Stimulated activated CD4-positive, alpha-beta T cell treated with anti-CD3 and anti-CD28 coated beads, Interleukin-15, amount 100 ng/mL, for 48 hours (primary cell): Measurements from ENCODE around the gene HNF1A.

Source experiments
- DNase-seq, 2 donors: peaks; one replicate each; pipeline ENCODE4 v3.0.0-alpha.2; 2020; ENCODE audit warnings: low read depth in 2 of 2

Gene HNF1A

DNA sequence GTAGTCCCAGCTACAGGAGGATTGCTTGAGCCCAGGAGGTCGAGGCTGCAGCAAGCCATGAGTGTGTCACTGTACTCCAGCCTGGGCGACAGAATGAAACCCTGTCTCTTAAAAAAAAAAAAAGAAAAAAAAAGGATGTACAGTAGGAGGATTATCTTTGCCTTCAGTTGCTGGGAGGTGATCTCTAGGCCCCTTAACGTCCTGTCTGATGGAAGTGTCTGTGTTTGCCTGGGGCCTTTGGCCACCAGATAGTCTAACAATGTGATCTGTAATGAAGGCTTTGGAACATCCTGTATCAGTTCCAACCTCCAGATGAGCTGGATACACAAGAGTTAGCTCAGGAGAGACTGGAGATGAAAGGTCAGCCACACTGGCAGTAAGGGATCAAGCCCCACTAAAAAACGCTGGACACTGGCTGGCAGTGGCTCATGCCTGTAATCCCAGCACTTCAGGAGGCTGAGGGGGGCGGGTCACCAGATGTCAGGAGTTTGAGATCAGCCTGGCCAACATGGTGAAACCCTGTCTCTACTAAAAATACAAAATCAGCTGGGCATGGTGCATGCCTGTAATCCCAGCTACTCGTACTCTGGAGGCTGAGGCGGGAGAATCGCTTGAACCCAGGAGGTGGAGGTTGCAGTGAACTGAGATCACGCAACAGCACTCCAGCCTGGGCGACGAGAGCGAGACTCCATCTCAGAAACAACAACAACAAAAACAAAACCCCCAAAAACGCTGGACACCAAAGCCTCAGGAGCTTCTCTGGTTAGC, 19.0 kb upstream of the HNF1A start:
- no peak for DNase-seq

DNA sequence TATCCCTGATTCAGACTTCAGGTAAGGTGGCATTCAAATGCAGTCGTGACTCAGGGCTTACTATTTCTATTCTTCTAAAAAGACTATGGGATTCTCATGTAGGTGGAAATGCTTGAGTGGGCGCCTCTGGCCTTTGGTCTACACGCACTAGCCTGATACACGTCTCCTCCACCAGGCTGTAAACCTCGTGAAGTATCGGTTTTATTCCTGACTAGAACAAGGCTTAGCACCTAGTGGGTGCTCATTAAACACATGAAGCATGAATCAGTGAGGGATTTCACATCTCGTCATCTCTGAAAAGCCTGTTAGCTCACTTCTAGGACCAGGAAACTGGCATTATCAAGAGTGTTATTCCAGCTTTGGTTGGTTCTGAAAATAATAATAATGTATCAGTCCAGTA, 17.7 kb upstream of the HNF1A start:
- DNase-seq, result peak; percentile 24 to 30

DNA sequence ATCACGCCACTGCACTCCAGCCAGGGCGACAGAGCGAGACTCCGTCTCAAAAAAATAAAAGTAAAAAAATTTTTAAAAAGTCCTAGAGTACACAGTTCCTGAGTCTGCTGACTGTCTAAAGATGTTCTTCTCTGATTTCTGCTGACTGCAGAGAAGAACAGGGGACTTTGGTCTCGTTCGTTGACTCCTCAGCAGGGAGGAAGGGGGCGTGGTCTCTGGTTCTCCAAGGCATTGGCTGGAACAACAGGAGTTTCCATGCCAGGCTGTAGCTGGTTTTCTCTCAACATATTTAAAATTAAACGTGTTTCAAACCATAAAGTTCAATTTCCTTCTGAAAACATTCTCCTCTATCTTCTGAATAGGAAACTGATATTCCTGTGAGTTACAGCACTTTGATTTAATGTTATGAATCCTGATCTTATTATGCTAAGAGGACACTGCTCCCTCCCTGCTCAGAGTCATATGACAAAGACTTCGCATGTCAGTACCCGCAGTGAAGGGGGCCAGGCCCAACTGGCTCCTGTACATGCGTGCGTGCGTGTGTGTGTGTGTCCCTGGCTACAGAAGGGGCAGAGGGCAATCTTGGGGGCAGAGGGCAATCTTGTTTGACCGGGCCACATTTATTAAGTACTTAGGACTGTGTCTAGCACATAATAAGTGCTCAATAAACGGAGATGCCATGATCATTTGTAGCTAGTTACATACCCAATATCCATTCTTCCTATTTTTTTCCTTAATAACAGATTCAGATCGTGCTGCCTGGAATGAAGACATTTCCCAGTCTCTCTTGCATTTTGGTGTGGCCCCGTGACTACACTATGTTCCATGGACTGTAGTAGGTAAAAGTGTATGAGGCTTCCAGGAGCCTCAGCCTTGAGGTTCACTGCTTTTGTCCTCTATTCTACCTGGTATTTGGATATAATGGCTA, 16.5 kb upstream of the HNF1A start:
- DNase-seq, result no peak

DNA sequence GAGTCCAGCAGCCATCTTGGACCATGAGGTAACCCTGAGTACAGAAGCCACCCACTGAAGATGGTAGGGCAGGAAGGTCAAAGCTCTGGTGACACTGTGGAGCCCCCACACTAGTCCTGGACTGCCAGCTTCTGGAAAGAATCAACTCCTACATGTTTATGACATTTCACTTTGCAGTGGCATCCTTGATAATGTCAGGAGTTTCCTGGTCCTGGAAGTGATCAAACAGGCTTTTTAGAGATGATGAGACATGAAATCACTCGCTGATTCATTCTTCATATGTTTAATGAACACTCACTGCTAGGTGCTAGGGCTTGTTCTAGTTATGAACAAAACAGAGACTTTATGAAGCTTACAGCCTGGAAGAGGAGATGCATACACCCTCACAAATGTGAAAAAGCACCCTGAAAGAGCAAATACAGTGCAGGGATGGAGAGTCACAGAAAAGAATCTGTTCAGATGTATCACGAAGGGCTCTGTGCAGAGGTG, 15.8 kb upstream of the HNF1A start:
- no peak for DNase-seq

DNA sequence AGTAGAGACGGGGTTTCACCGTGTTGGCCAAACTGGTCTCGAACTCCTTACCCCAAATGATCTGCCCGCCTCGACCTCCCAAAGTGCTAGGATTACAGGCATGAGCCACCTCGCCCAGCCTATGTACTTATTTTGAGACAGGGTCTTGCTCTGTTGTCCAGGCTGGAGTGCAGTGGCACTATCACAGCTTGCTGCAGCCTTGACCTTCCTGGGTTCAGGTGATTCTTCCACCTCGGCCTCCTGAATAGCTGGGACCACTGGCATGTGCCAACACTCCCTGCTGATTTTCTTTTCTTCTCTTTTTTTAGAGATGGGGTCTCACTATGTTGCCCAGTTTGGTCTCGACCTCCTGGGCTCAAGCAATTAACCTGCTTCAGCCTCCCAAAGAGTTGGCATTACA, 14.0 kb upstream of the HNF1A start:
- DNase-seq, result no peak

DNA sequence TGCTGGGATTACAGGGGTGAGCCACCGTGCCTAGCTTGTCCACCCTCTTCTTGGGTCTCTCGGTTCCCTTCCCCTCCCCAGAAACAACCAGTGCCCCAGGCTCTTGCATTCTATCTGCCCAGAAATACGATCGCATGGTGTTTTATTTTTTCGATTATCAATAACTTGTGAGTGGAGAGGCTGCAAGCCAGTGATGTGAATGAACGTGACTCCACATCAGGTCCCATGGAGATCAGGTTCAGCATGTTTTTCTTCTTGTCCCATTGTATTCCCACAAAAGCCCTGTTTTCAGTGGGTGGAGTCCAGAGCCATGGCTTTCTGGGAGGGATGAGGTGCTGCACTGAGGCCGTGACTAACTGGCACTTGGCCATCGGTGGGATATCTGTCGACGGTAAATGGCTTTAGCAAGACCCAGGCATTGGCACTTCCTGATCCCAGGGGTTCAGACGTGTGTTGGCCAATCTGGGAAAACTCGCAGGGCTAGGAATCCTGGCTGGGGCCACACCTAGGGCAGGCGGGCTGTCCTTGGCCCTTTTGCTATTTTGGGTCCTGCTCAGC, 12.7 kb upstream of the HNF1A start:
- DNase-seq, result no peak

DNA sequence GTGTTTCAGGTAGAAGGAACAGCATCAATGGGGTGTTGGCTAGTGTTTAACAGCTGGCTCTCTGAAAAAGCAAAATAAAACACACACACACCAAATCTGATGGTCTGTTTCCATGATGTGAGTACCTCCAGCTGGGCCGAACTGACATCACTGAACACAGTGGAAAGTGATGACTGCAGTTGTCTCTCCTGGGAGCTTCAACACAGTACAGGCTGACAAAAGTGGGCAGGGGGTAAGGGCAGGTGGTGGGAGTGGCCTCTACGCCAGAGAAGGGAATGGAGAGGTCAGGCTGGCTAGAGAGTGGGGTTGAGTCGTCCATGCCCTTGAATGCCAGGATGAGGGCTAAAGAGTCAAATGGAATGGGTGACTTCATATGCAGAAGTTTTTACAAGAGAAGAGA, 8.0 kb upstream of the HNF1A start:
- no peak for DNase-seq

DNA sequence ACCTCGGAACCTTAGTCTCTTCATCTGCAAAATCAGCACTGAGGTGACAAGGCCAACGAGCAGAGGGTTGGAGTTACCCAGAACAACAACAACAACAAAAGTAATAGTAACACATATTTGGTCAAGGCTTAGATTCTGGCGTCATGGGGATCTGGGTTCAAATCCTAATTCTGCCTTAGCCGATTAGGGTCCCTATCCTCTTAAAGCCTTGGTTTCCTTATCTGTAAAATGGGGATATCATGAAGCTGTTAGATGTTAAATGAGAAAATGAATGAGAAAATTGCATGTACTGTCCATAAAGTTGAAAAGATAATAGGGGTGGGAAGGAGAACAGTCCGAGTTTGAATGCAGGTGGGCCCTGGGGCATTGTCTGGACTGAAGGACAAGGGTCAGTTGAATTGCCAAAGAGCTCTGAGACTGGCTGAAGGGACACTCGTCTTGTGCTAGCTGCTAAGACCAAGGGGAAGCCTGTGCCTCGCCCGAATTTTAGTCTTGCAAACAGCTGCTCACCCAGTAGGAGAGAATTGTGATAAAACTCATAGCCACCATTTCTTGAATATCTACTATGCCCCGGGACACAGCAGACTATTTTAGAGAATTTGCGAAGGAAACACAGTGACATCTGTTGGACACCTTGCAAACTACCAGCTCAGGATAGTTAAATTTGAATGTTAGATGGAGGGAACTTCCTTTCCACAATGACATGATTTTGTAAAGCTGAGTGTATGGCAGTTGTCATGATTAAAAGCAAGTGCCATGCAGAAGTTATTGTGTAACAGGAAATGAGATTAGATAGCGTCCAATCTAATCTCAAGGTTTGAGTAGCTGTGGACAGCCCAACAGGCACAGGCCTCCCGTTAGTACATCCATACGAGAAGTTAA, 6.8 kb upstream of the HNF1A start:
- peak in 1 of 2 donors; percentile 19 for DNase-seq

DNA sequence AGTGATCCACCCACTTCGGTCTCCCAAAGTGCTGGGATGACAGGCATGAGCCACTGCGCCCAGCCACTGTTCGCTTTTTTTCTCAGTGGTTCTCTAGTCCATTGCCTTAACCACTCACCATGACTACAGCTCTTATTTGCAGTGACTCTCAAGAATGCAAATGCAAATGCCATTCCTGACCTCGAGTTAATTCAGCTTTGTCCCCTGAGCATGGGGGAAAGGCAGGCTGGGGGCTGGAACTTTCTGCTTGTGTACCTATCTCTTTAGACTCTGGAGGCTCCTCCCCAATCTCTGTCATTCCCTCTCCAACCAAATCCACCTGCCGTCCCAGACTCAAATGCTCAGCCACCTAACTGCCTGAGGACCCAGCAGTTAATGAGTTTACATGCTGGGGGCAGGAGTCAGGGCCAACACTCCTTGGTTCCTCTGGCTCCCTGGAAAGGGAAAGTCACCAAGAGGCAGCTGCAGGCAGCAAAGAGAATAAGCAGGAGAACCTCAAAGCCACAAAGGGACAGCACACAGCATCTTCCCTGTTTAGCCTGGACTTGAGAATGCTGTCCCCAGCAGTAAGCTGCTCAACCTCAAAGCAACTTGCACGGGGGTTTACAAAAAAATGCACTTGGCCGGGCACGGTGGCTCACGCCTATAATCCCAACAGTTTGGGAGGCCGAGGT, 5.3 kb upstream of the HNF1A start:
- no peak for DNase-seq

DNA sequence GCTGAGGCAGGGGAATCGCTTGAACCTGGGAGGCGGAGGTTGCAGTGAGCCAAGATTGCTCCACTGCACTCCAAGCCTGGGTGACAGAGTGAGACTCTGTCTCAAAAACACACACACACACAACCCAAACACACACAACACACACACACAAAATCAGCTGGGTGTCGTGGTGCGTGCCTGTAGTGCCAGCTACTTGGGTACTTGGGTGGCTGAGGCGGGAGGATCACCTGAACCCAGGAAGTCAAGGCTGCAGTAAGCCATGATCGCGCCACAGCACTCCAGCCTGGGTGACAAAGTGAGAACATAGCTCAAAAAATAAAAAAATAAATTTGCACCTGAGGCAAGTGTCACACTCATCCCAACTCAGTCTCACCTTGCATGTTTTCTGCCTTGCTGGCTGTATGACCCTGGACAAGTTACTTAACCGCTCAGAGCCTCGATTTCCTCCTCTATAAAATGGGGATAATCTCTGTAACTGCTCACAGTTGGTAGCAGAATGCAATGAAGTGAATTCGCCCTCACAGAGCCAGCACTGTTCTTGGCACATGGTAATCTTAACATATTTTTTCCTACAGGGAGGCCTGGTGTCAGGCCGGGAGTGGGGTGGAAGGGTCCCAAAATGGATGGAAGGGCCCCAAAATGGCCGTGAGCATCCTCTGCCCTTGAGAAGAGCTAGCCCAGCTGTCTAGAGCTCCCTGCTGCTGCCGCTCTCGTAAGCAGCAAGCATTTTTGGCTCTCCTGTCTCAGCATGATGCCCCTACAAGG, 630 bp upstream of the HNF1A start:
- DNase-seq, result no peak

DNA sequence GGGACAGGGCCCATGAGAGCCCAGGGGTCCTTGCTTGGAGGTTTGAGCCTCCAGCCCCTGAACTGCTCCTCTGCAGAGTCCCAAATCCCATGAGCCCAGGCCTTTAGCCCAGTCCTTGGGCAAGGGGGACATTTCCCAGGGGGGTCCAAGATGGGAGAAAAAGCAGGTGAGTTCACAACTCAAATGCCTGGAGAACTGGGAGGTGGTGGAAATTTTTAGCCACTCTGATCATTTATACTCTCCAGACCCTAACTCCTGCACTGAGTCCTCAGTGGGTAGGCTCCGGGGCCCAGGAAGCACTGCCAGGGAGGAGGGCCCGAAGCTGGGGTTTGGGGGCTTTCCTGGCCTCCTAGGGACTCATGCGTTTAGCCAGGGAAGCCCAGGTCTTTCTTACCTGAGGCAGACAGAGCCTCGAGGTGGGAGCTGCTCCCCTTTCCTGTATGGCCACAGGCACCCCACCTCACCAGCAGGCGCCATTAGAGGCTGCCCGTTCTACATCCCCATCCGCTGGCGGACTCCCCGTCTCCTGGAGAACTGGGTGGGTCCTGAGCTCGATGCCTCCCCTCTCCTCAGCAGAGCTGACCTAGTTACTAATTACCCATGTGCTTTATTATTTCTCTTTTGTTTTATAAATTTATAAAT, 998 bp downstream of the HNF1A start:
- DNase-seq, result no peak

DNA sequence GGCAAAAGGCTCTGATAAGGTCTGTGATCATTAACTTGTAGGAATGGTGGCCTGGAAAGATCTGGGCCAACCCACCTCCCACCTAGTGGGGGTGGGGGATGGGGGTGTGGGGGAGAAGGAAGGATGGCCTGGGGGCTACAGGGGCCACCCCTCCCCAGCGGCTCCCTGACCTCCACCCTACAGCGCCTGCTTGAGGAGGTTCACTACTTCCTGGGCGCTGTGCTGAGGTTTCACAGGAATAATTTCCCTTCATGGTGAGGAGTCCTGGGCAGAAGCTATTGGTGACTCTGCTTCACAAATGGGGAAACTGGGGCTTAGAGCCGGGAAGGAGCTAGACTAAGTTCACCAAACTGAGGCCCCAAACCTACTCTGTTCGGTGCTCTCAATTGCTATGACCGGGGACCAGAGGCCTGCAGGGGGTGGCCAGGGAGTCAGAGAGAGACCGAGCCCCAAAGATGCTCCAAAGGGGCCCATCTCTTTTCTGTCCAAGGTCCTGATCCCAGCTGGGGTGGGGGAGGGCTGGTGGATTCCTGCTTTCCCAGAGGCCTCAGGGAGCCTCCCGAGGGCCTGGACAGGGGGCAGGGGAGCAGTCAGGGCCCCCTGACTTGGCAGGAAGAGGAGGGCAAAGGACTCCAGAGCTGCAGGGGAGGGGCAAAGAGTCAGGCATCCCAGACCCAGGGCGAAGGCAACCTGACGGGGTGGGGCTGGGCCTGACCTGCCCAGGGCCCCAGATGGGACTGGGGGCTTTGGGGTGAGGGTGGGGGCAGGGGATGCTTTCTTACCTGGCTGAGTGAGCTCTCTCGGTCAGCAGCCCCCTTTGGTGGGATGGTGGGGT, 1.7 kb downstream of the HNF1A start:
- DNase-seq, result no peak

DNA sequence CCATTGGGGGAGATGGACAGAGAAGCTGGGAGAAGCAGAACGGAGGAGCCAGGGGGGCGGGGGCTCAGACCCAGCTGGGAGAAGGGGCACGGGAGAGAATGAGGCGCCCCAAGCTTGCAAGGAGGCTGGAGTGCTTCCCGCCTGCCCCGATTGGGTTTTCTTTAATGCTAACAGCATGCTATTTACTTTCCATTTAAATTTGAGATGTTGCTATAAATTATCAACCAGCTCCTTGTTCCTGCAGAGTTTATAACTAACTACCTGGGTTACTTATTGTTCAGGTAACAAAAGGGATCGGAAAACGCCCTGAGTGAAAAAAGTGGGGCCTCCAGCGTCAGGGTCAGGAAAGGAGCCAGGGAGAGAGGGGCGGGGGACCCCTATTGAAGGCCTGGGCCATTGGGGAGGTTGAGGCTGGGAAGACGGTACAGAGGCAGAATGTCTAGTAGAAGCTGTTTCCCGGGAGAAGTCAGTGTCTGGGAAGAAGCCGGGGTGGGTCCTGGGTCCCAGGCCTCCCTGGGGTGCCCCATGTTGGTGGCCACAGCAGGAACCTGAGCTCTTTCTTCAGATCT, 2.5 kb downstream of the HNF1A start:
- no peak for DNase-seq

DNA sequence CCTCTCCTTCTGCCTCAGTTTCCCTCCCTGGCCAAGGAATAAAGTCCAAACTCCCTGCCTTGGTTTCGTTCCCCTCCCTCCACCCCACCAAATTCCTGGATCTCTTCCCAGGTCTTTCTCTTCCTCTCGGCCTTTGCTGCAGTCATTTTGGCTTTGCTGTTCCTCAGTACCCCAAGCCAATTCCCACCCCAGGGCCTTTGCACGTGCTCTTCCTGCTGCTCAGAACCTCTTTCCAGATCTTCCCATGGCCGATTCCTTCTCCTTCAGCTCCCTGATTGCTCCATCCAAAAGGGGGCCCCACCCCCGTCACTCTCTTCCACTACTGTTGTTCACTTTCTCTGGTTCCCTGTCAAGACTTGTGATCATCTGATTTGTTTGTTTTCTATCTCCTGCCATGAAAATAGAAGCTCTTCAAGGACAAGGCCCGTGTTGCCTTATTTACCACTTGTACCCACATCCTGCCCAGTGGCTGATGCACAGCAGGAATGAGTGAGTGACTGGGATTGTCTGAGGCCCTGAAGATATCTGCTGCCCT, 3.1 kb downstream of the HNF1A start:
- DNase-seq, result no peak

DNA sequence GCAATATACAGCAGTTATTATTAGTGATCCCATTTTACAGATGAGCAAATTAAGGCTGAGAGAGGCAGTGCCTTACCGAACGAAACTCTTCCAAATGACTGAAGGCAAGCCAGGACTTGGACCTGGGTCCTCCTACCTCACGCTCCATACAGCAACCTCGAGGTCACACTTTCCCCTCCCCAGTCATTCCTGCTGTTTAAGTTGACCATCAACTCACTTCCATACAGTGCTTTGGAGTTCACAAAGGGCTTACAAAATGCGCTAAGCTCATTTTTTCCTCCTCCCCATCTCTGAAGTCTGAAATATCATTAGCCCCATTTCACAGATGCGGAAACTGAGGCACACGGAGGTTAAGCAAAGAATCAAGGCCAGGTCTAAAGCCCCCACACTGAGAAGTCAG, 4.3 kb downstream of the HNF1A start:
- no peak for DNase-seq

DNA sequence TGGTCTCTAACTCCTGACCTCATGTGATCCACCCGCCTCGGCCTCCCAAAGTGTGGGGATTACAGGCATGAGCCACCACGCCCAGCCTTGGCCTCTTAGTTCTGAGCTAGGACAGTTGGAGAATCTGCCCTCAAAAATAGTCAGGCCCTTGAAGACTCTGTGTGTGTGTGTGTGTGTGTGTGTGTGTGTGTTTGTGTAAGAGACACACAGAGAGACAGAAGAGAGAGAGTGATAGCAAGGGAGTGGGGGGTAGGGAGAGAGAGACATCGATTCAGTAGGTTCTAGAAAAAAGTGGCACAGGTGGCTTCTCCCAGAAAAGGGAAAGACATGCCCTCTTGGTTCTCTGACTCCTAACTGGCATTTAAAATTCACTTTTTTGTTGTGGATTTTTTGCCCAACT, 5.4 kb downstream of the HNF1A start:
- no peak for DNase-seq

DNA sequence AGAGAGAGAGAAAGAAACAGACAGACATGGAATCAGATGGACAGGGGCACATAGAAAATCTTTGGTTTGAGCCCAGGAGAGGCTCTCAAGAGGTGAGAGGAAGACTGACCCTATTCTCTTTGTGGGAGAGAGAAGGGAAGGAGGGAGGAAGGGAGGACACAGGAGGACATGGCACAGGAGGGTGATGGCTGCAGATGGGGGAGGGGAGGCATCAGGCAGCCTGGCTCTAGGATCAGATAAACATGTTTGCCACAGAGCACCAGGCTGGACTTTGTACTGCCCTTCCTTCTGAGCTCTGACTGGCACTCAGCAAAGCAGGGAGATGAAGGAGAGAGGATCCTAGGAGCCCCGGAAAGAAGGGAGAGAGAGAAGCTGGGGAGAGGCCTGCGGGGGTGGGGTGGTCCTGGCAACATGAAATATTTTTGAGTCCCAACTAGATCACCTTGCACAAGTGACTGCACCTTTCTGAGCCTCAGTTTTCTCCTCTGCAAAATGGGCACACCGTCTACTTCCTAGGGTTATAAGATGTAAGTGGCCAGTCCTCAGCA, 6.1 kb downstream of the HNF1A start:
- no peak for DNase-seq

DNA sequence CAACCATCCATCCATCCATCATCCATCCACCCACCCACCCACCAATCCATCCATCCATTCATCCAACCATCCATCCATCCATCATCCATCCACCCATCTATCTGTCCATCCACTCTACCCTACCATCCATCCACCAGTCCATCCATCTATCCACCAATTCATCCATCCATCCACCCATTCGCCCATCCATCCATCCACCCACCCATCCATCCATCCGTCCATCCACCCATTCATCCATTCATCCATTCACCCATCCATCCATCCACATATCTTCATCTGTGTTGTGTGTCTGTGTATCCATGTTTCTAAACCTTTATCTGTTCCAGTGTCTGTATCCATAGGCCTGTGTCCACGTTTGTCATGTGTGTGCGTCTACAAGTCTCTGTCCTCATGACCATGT, 9.9 kb downstream of the HNF1A start:
- no peak for DNase-seq
